GM19351 (cell line): ENCODE measurements around the gene ETFA.
"Not testable (repeated sequence)": the region's sequence is repeated elsewhere in the genome, so short reads cannot be mapped to it uniquely, and the experiment has no call there.

Experiments used
- ATAC-seq: cut with Tn5 transposase; IDR thresholded peaks from one replicate; pipeline ENCODE4 v1.9.1; 2021; ENCODE audit warnings: mild to moderate bottlenecking, moderate library complexity; ENCODE audit not compliant: unreplicated experiment

ETFA gene

DNA sequence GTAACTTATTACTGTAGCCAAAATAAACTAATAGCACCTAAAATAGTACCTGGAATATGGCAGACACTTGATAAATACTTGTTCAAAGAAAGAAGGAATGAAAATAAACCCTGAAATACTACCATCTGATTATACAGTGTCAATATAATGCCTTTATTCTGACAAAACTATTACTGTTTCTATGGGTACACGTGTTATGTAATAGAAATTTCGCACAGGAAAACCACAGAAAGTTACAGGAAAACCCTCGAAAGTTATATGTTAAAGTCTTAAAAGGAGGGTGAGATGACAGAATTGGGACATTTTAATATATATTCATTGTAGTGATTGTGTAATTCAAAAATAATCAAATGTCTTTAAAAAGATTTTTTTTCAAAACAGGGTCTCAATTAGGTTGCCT, 28.8 kb downstream of the ETFA start:
- ATAC-seq = no peak

- ATAC-seq = no peak
These were observed 32.6 kb downstream of the ETFA start for GRCh38 chr15:76278651-76279050.

- no peak for ATAC-seq
These were observed 36.4 kb downstream of the ETFA start for GRCh38 chr15:76274821-76275220.

DNA sequence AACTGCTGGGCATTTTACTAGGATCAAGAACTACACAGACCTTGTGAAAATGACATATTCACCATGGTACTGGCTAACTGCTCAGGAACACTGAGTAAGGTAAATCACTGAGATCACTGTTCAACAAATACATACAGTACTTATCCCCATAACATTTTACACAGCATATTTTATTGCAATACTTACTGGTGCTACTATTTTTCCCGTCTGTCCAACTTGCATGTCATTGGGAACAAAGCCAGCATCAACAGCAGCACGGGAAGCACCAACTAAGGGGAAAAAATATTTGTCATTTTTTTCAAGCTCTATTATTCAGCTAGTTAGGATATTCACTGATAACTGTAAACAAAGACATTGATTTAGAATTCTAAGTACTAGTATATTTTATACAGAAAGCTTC, 37.0 kb downstream of the ETFA start:
- ATAC-seq = no peak

DNA sequence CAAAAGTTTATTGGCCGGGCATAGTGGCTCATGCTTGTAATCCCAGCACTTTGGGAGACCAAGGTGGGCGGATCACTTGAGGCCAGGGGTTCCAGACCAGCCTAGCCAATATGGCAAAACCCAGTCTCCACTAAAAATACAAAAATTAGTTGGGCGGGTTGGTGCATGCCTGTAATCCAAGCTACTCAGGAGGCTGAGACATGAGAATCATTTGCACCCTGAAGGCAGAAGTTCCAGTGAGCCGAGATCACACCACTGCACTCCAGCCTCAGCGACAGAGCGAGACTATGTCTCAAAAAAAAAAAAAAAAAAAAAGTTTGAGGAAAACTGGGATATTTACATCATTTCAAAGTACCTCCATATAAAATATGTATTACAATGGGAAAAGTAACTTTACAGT, 40.4 kb downstream of the ETFA start:
- no peak for ATAC-seq

GRCh38 chr15:76267077-76267476, 44.2 kb downstream of the ETFA start:
- no peak for ATAC-seq

DNA sequence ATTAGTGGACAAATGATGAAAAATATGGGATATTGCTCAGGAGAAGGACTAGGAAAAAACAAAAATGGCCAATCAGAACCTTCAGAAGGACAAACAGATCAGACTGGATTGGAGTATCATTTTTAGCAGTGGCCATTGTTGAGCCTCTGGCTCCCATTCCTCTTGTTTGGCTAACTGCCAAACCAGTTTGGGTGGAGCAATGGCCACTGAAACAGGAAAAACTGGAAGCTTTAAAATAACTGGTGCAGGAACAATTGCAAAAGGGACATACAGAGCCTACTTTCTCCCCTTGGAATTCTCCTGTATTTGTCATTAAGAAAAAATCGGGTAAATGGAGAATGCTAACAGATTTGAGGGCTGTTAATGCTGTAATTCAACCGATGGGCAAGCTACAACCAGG, 45.5 kb downstream of the ETFA start:
- ATAC-seq = not testable (repeated sequence)

GRCh38 chr15:76260246-76260938, 50.9 kb downstream of the ETFA start:
- no peak for ATAC-seq

- no peak for ATAC-seq
These were observed 51.9 kb downstream of the ETFA start for GRCh38 chr15:76259392-76259791.

DNA sequence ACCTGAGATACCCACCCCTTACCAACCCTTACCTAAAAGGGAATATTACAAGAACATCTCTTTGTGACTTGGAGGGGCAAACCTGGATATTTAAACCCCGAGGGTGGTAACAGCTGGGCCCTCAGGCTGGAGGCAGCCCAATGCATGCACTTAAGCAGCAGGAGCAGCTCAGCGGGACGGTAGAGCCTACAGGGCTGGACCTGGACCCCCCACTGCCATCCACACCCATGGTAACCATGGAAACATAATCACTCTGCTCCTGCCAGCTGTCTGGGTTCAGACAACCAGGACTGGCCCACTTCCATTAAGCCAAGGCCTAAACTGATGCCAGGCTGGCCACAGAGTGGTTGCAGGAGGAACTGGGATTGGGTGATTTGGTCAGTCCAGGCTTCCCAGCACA, 52.8 kb downstream of the ETFA start:
- ATAC-seq = no peak

DNA sequence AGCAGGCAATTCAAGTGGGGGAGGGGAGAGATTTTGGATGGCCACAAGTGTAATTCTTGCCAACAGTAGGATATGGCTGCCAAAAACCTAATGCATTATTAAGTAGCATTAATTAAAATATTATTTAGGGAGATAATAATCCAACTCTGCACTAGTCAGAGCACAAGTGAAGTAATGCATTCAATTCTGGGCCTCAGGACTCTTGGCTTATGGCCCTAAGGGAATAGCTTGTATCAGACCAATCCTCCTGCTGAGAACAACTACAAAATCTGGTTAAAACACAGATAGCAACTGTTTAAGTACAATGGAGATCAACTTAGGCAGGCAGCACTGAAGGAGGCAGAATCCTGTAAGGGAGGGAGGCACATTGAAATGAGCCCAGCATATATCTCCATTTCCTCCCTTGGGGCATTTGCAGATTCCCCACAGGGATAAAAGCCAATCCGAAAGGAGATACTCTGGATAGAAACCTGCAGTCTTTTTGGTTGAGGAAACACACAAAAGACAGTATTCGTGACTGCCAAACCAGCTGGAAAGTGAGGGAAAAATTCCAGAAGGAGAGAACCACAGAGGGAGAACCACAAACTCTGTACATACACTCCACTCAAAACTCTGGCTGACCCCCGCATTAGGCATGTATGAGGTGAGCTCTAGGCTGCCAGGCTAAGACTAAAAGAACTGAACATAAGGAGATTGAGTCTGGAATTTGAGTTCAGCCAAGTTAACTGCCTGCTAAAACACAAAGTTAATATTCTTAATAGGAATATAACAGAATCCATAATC, 57.4 kb downstream of the ETFA start:
- no peak for ATAC-seq

- no peak for ATAC-seq
These were observed 59.0 kb downstream of the ETFA start for GRCh38 chr15:76252249-76252648.

DNA sequence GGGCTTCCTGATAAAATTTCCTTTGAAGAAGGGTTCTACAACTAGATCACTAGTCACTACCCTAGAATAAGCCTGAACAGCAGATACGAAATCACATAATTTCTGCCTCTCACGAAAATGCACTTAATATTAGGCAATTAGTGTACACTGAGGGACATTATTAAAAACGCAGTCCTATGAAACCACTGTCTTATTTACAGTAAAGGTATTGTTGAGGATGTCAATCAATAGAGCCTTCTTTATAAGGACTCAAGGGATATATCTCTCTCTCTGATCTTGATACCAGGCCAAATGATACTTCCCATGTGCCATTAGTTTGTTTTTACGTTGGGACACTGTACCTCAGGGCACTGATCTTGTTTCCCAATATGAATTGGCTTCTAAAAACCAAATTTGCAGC, 59.6 kb downstream of the ETFA start:
- no peak for ATAC-seq

DNA sequence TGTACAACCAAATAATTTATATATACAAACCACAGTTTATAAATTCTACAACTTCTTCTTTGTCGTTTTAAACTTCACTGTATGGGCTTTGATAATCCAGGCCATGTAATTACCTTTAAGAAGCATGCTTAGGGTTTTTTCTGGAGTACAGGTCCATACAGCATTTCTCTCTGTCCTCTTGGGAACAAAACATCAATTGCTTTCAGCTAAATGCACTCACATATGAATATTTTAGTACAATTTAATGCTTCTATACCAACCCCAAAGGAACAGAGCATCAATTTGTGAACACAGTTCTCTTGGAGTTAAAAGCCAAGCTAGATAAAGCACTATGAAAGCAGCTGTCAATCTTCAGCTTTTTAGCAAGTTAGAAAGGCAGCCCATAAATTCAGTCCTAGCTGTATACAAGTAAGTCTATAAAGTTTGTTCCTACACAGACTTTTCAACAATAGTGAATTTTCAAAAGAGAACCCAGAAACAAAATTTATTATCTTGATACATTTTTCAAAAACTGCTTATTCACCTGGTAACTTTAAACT, 66.1 kb downstream of the ETFA start:
- no peak for ATAC-seq

DNA sequence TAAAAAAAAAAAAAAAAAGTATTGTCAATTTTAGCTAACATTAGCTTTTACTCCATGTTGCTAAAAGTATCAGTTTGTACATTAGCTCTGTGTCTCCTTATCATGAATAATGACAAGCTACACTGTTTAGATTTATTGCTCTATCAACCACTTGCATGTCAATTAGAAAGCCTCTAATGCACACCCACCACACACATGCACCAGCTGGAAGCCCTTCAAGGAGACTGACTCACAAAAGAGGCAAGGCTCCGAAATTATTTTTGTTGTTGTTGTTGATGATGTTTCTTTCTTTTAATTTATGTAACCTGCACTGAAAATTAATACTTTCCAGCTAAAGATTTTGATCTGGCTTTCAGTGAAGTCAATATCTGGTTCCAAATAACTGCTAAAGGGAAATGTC, 71.5 kb downstream of the ETFA start:
- ATAC-seq = no peak

DNA sequence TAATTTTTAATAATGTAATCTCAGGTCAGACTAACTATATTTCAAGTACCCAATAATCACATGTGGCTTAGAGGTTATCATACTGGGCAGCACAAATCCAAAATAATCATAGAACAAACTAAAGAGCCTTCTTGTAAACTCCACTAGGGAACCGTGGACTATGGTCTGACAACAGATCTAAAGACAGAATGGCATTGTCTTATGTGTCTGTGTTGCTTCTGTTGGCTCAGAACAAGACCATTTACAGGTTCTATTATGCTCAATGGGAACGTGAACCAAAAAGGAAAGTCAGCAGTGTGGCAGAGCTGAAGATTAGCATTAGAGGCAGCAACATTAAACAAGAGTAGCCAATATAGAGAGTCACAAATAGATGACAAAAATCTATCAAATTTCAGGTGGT, 74.9 kb downstream of the ETFA start:
- ATAC-seq = no peak

DNA sequence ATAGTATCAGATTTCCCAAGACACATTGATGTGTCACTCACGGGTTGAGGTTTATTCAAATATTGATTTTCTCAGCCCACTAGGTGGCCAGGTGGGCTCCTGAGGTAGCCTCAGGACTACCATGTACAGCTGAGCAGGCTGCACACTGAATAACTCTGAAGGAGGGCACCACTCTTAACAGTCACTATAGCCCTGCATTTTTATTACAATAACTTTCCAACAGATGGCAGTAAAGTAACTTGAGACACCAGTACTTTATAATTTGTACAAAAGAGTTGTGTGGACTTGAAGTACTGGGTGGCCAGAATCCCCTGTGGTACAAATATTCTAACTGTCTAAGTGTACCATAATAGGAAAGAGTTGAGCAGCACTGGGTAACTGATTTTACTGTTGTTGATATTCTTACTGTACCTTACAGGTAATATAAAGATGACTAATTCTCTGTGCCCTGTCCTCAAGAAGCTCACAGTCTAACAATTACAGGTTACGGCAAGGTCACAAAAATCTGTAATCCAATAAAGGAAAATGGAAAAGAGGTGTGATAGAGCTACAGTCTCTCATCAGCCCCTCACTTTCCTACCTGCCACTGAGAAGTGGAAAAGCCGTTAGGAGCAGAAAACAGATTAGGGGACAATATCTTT, 76.0 kb downstream of the ETFA start:
- no peak for ATAC-seq

- no peak for ATAC-seq
These were observed 76.9 kb downstream of the ETFA start for GRCh38 chr15:76234337-76234889.

- ATAC-seq = no peak
These were observed 77.3 kb downstream of the ETFA start for GRCh38 chr15:76233921-76234320.

GRCh38 chr15:76229266-76229665, 82.0 kb downstream of the ETFA start:
- ATAC-seq = no peak

DNA sequence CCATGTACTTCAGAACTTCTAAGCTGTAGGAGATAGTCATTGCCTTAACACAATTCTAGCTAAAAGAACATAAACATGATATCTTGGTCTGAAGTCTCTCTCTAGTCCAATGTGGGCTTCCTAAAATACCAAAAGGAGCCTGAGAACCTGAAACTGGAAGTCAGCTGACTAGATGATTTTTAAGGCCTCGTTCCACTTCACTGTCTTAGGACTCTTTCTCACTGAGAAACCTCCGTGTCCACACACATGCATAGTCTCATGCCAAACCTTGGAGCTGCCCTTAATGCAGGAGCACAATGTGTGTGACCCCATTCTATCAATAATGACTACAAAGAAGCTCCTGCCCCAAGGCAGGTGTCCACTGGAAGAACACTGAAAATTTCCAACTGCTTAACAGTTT, 87.7 kb downstream of the ETFA start:
- ATAC-seq = no peak

- no peak for ATAC-seq
These were observed 89.1 kb downstream of the ETFA start for GRCh38 chr15:76222159-76222558.
